ENCODE results near the gene MAGI1.
A peak's percentile ranks its signal among the peaks of the same experiment; 100 is the strongest.

Gene MAGI1

GRCh38 chr3:65379223-65379622 is 659.5 kb downstream of the MAGI1 start:
- no peak for DNase-seq

GRCh38 chr3:65377637-65378036 is 661.1 kb downstream of the MAGI1 start:
- DNase-seq = no peak

- no peak for DNase-seq
Measured at GRCh38 chr3:65376426-65376825, 662.3 kb downstream of the MAGI1 start.

- DNase-seq = no peak
Measured at GRCh38 chr3:65371053-65371452, 667.7 kb downstream of the MAGI1 start.

- no peak for DNase-seq
Measured at GRCh38 chr3:65368866-65369265, 669.9 kb downstream of the MAGI1 start.

GRCh38 chr3:65362688-65363087 is 676.0 kb downstream of the MAGI1 start:
- no peak for DNase-seq

- no peak for DNase-seq
Measured at GRCh38 chr3:65361448-65361847, 677.3 kb downstream of the MAGI1 start.

GRCh38 chr3:65356331-65357248 is 682.1 kb downstream of the MAGI1 start:
- peak; percentile 25 for DNase-seq

GRCh38 chr3:65354880-65355279 is 683.8 kb downstream of the MAGI1 start:
- DNase-seq = no peak

- peak; percentile 55 for DNase-seq
Measured at GRCh38 chr3:65352951-65353350, 685.8 kb downstream of the MAGI1 start.

GRCh38 chr3:65351753-65352152 is 687.0 kb downstream of the MAGI1 start:
- DNase-seq = no peak

- DNase-seq = no peak
Measured at GRCh38 chr3:65350801-65351476, 687.8 kb downstream of the MAGI1 start.

GRCh38 chr3:65348398-65348995 is 690.2 kb downstream of the MAGI1 start:
- peak; percentile 74 for DNase-seq

- DNase-seq = no peak
Measured at GRCh38 chr3:65347166-65347565, 691.6 kb downstream of the MAGI1 start.

- no peak for DNase-seq
Measured at GRCh38 chr3:65344846-65345245, 693.9 kb downstream of the MAGI1 start.

GRCh38 chr3:65344444-65344843 is 694.3 kb downstream of the MAGI1 start:
- no peak for DNase-seq

- DNase-seq = no peak
Measured at GRCh38 chr3:65343736-65344135, 695.0 kb downstream of the MAGI1 start.

- no peak for DNase-seq
Measured at GRCh38 chr3:65343026-65343425, 695.7 kb downstream of the MAGI1 start.

GRCh38 chr3:65342084-65342683 is 696.5 kb downstream of the MAGI1 start:
- peak; percentile 32 for DNase-seq

- DNase-seq = no peak
Measured at GRCh38 chr3:65339192-65339740, 699.5 kb downstream of the MAGI1 start.

- no peak for DNase-seq
Measured at GRCh38 chr3:65338571-65338970, 700.1 kb downstream of the MAGI1 start.

GRCh38 chr3:65335587-65335986 is 703.1 kb downstream of the MAGI1 start:
- no peak for DNase-seq

- no peak for DNase-seq
Measured at GRCh38 chr3:65334045-65334665, 704.6 kb downstream of the MAGI1 start.
